ENCODE results near the gene ADGRG6. TPM values are rescaled to one million over a fixed set of nuclear protein-coding genes. Genes with fewer than 3 reads are reported as not detected.

Gene ADGRG6
- total RNA-seq, 6 donors from 2014 or later, result 19.9 to 44.1 (median 29.8) TPM

DNA sequence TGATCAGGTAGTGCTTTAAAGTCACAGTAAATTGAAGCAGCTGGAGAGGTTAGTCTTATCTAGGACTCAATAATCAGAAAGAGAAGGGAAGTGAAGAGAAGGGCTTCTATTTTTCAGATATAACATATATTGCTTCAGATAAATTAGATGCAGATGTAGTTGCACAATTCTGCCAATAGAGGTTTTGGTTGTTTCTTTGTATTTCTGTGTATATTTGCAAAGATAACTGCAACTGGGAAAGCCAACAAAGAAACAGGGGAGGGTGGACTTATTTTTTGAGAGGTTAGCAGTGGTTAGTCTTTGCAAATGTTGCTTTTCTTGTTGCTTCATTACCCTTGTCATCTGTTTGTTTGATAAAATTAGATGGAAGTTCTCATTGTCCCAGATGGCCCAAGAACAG, 106.6 kb downstream of the ADGRG6 start:
- TF ChIP-seq, protein P1, sequence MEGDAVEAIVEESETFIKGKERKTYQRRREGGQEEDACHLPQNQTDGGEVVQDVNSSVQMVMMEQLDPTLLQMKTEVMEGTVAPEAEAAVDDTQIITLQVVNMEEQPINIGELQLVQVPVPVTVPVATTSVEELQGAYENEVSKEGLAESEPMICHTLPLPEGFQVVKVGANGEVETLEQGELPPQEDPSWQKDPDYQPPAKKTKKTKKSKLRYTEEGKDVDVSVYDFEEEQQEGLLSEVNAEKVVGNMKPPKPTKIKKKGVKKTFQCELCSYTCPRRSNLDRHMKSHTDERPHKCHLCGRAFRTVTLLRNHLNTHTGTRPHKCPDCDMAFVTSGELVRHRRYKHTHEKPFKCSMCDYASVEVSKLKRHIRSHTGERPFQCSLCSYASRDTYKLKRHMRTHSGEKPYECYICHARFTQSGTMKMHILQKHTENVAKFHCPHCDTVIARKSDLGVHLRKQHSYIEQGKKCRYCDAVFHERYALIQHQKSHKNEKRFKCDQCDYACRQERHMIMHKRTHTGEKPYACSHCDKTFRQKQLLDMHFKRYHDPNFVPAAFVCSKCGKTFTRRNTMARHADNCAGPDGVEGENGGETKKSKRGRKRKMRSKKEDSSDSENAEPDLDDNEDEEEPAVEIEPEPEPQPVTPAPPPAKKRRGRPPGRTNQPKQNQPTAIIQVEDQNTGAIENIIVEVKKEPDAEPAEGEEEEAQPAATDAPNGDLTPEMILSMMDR (IDR thresholded peaks at IDR 0.05), result no peak
- TF ChIP-seq POLR2A (IDR thresholded peaks at IDR 0.05), result no peak
- no peak for TF ChIP-seq POLR2AphosphoS5 (IDR thresholded peaks at IDR 0.05)
- no peak for TF ChIP-seq EP300 (IDR thresholded peaks at IDR 0.05)
- no peaks in the 10 kb centered on the region for H3K36me3 ChIP-seq
- no peak for ATAC-seq (ENCODE audit: low FRiP score in 2 of 2)
- H3K9me3 ChIP-seq, result no peaks in the 10 kb centered on the region
- H3K27ac ChIP-seq, result no peak overlapping the region
- peaks cover 0 to 8% (median 5%) of the 10 kb centered on the region in 4 donors for H3K4me1 ChIP-seq
- no peak overlapping the region for H3K4me3 ChIP-seq
- DNase-seq, result no peak
- H3K27me3 ChIP-seq, result no peaks in the 10 kb centered on the region

DNA sequence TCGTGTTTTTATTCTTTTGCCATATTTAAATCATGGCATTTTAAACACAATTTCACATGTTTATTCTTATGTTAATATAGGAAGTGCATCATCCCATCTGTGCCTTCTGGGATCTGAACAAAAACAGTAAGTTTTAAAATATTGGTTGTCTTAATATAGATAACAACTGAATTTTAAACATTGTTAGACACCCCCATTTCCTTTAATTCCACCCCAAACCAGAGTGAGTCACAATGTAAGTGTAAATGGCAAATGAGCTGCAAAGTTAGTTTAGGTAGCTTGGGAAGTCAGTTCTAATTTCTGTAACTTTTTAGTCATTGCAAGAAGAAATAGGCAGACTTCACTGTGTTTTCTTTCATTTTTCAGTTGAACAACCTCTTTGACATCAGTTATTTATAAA, 108.0 kb downstream of the ADGRG6 start:
- no peak overlapping the region for H3K27ac ChIP-seq
- 78 to 90% methylated on average over 1 of the region's 1 CpG for WGBS, 2 donors
- H3K9me3 ChIP-seq, result no peaks in the 10 kb centered on the region
- DNase-seq (no peak), ATAC-seq (ENCODE audit: low FRiP score in 2 of 2) (no peak)
- no peaks in the 10 kb centered on the region for H3K36me3 ChIP-seq
- no peaks in the 10 kb centered on the region for H3K27me3 ChIP-seq
- TF ChIP-seq EP300 (IDR thresholded peaks at IDR 0.05) (no peak), POLR2AphosphoS5 (IDR thresholded peaks at IDR 0.05) (no peak), POLR2A (IDR thresholded peaks at IDR 0.05) (no peak)
- TF ChIP-seq, protein P1 (IDR thresholded peaks at IDR 0.05), result no peak
- H3K4me1 ChIP-seq, result peaks cover 0 to 8% (median 5%) of the 10 kb centered on the region in 4 donors
- no peak overlapping the region for H3K4me3 ChIP-seq

DNA sequence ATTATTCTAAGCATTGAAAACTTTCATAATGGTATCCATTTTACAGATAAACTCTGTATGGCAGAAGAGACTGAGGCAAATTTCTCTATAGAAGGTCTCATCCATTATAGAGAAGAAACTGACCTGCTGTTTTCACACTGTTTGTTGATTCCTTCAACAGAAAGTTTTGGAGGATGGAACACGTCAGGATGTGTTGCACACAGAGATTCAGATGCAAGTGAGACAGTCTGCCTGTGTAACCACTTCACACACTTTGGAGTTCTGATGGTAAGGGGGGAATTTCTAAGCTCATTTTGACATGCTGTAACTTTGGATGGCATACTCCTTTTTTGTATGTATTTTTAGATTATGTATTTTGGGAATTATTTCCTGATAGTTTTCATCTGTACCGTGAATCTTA, 109.3 kb downstream of the ADGRG6 start:
- Histone ChIP-seq H3K27ac (no peak overlapping the region), H3K4me3 (no peak overlapping the region), H3K4me1 (peaks cover 0 to 7% (median 5%) of the 10 kb centered on the region in 4 donors), H3K27me3 (no peaks in the 10 kb centered on the region), H3K9me3 (no peaks in the 10 kb centered on the region), H3K36me3 (no peaks in the 10 kb centered on the region)
- DNase-seq, result no peak
- 87 to 93% methylated on average over 2 of the region's 2 CpGs for WGBS, 2 donors
- ATAC-seq (ENCODE audit: low FRiP score in 2 of 2), result no peak
- TF ChIP-seq POLR2AphosphoS5 (IDR thresholded peaks at IDR 0.05) (no peak), POLR2A (IDR thresholded peaks at IDR 0.05) (no peak), EP300 (IDR thresholded peaks at IDR 0.05) (no peak)
- TF ChIP-seq, protein P1 (IDR thresholded peaks at IDR 0.05), result no peak

DNA sequence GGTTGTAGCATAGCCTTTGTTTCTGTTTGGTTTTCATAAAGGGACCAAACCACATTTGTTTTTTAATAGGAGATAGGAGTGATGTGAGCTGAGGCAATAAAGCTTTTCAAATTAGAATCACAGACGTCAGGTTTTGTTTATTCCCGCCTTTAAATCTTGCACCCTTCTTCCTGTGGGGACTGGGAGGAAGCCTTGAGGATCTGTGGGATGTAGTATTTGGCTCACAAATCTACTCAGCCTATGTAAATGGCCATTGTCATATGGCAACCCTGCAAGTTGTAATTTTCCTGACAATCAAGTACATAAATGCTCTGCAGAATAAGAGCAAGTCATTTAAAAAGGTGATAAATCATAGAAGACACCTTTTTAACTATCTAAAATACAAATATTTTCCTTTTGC, 110.4 kb downstream of the ADGRG6 start:
- DNase-seq (no peak), ATAC-seq (ENCODE audit: low FRiP score in 2 of 2) (no peak)
- Histone ChIP-seq H3K9me3 (no peaks in the 10 kb centered on the region), H3K27ac (no peak overlapping the region), H3K4me1 (peaks cover 0 to 5% (median 3%) of the 10 kb centered on the region in 4 donors), H3K36me3 (peaks cover 0 to 5% (median 0%) of the 10 kb centered on the region in 4 donors), H3K4me3 (no peak overlapping the region), H3K27me3 (no peaks in the 10 kb centered on the region)
- no peak for TF ChIP-seq EP300 (IDR thresholded peaks at IDR 0.05)
- no peak for TF ChIP-seq POLR2AphosphoS5 (IDR thresholded peaks at IDR 0.05)
- TF ChIP-seq, protein P1 (IDR thresholded peaks at IDR 0.05), result no peak
- no peak for TF ChIP-seq POLR2A (IDR thresholded peaks at IDR 0.05)
- 62 to 68% methylated on average over 2 of the region's 2 CpGs for WGBS, 2 donors

DNA sequence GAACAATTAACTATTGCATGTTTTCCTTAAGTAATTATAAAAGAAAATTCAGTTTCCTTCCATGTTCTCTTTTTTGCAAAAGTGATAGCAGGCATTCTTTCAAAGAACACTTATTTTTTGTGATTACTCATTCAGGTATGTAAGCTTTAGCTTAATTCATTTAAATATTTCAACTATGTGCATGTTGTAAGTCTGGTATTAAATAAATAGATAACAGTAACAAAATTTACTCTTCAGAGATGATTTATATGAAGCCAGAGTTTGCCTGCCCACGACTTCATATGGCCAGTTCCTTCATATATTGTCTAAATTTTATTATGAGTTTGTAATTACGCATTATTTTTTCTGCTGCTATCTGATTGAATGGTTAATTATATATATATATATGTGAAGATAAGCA, 110.9 kb downstream of the ADGRG6 start:
- no peak for DNase-seq
- TF ChIP-seq POLR2AphosphoS5 (IDR thresholded peaks at IDR 0.05) (no peak), EP300 (IDR thresholded peaks at IDR 0.05) (no peak)
- no peaks in the 10 kb centered on the region for H3K27me3 ChIP-seq
- WGBS, 2 donors, result 90% methylated on average over 2 of the region's 2 CpGs
- H3K36me3 ChIP-seq, result peaks cover 0 to 7% (median 0%) of the 10 kb centered on the region in 4 donors
- no peaks in the 10 kb centered on the region for H3K9me3 ChIP-seq
- H3K4me3 ChIP-seq, result no peak overlapping the region
- peaks cover 0 to 5% (median 0%) of the 10 kb centered on the region in 4 donors for H3K4me1 ChIP-seq
- no peak overlapping the region for H3K27ac ChIP-seq
- ATAC-seq (ENCODE audit: low FRiP score in 2 of 2), result no peak

Data from upper lobe of left lung (tissue), 6 donors.